ENCODE measurements around the gene RYR2. TPM values are rescaled to one million over a fixed set of nuclear protein-coding genes. Genes with fewer than 3 reads are reported as not detected.

RYR2 gene
- total RNA-seq, 1 donor from 2014 or later, result 0.19 TPM

- peaks cover 1% of the 10 kb centered on the region for H3K36me3 Mint-ChIP-seq (ENCODE audit: insufficient read depth)
Observed at GRCh38 chr1:237405912-237406311, 363.9 kb downstream of the RYR2 start.

GRCh38 chr1:237411621-237412020 lies 369.6 kb downstream of the RYR2 start:
- no peaks in the 10 kb centered on the region for H3K27me3 Mint-ChIP-seq
- TF ChIP-seq CTCF (IDR thresholded peaks at IDR 0.05; ENCODE audit: unreplicated experiment), result no peak
- no peak for DNase-seq (ENCODE audit: low spot score, unreplicated experiment)
- H3K9me3 Mint-ChIP-seq (ENCODE audit: low read depth), result peaks cover 12% of the 10 kb centered on the region
- H3K36me3 Mint-ChIP-seq (ENCODE audit: insufficient read depth), result peaks cover 1% of the 10 kb centered on the region
- no peak overlapping the region for H3K4me3 Mint-ChIP-seq (ENCODE audit: low read depth)
- H3K4me1 Mint-ChIP-seq (ENCODE audit: low read depth), result no peaks in the 10 kb centered on the region
- no peak overlapping the region for H3K27ac Mint-ChIP-seq

More at GRCh38 chr1:237405912-237406311, 363.9 kb downstream of the RYR2 start:
- no peak overlapping the region for H3K27ac Mint-ChIP-seq
- no peak for DNase-seq (ENCODE audit: low spot score, unreplicated experiment)
- peaks cover 12% of the 10 kb centered on the region for H3K9me3 Mint-ChIP-seq (ENCODE audit: low read depth)
- H3K4me3 Mint-ChIP-seq (ENCODE audit: low read depth), result no peak overlapping the region
- no peaks in the 10 kb centered on the region for H3K4me1 Mint-ChIP-seq (ENCODE audit: low read depth)
- no peak for TF ChIP-seq CTCF (IDR thresholded peaks at IDR 0.05; ENCODE audit: unreplicated experiment)
- no peaks in the 10 kb centered on the region for H3K27me3 Mint-ChIP-seq

GRCh38 chr1:237416924-237417655 lies 375.1 kb downstream of the RYR2 start:
- Mint-ChIP-seq H3K36me3 (ENCODE audit: insufficient read depth) (no peaks in the 10 kb centered on the region), H3K27ac (no peak overlapping the region), H3K4me3 (ENCODE audit: low read depth) (no peak overlapping the region), H3K9me3 (ENCODE audit: low read depth) (peaks cover 5% of the 10 kb centered on the region), H3K4me1 (ENCODE audit: low read depth) (no peaks in the 10 kb centered on the region), H3K27me3 (no peaks in the 10 kb centered on the region)
- TF ChIP-seq CTCF (IDR thresholded peaks at IDR 0.05; ENCODE audit: unreplicated experiment), result no peak
- DNase-seq (ENCODE audit: low spot score, unreplicated experiment), result no peak

- DNase-seq (ENCODE audit: low spot score, unreplicated experiment), result no peak
- Mint-ChIP-seq H3K9me3 (ENCODE audit: low read depth) (peaks cover under 1% of the 10 kb centered on the region), H3K4me1 (ENCODE audit: low read depth) (no peaks in the 10 kb centered on the region), H3K27ac (no peak overlapping the region), H3K4me3 (ENCODE audit: low read depth) (no peak overlapping the region), H3K36me3 (ENCODE audit: insufficient read depth) (no peaks in the 10 kb centered on the region), H3K27me3 (no peaks in the 10 kb centered on the region)
- no peak for TF ChIP-seq CTCF (IDR thresholded peaks at IDR 0.05; ENCODE audit: unreplicated experiment)
Observed at GRCh38 chr1:237428809-237429208, 386.8 kb downstream of the RYR2 start.

GRCh38 chr1:237429252-237429651 lies 387.3 kb downstream of the RYR2 start:
- DNase-seq (ENCODE audit: low spot score, unreplicated experiment), result no peak
- H3K4me3 Mint-ChIP-seq (ENCODE audit: low read depth), result no peak overlapping the region
- no peaks in the 10 kb centered on the region for H3K4me1 Mint-ChIP-seq (ENCODE audit: low read depth)
- TF ChIP-seq CTCF (IDR thresholded peaks at IDR 0.05; ENCODE audit: unreplicated experiment), result no peak
- no peaks in the 10 kb centered on the region for H3K27me3 Mint-ChIP-seq
- H3K9me3 Mint-ChIP-seq (ENCODE audit: low read depth), result no peaks in the 10 kb centered on the region
- H3K36me3 Mint-ChIP-seq (ENCODE audit: insufficient read depth), result no peaks in the 10 kb centered on the region
- no peak overlapping the region for H3K27ac Mint-ChIP-seq

All from progenitor cell of endocrine pancreas (in vitro differentiated cells).